ENCODE data around the gene RAB4B.

DNA sequence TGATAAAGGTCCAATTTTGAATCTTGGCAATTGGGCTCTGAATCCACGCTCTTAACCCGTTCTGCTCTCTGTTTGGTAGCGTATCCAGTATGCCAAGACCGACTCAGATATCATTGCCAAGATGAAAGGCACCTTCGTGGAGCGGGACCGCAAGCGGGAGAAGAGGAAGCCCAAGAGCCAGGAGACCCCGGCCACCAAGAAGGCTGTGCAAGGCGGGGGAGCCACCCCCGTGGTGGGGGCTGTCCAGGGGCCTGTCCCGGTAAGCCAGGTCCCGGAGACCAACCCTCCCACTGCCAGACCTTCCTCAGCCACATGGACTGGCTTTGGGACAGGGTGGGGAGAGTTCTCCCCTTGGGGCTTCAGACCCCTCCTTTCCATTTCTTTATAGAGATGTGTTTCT, 18.7 kb upstream of the RAB4B start:
- TF ChIP-seq, protein P1, sequence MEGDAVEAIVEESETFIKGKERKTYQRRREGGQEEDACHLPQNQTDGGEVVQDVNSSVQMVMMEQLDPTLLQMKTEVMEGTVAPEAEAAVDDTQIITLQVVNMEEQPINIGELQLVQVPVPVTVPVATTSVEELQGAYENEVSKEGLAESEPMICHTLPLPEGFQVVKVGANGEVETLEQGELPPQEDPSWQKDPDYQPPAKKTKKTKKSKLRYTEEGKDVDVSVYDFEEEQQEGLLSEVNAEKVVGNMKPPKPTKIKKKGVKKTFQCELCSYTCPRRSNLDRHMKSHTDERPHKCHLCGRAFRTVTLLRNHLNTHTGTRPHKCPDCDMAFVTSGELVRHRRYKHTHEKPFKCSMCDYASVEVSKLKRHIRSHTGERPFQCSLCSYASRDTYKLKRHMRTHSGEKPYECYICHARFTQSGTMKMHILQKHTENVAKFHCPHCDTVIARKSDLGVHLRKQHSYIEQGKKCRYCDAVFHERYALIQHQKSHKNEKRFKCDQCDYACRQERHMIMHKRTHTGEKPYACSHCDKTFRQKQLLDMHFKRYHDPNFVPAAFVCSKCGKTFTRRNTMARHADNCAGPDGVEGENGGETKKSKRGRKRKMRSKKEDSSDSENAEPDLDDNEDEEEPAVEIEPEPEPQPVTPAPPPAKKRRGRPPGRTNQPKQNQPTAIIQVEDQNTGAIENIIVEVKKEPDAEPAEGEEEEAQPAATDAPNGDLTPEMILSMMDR (IDR thresholded peaks at IDR 0.05) = no peak
- TF ChIP-seq, protein P2, sequence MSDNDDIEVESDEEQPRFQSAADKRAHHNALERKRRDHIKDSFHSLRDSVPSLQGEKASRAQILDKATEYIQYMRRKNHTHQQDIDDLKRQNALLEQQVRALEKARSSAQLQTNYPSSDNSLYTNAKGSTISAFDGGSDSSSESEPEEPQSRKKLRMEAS (CRISPR knock-in tag; IDR thresholded peaks at IDR 0.05) = no peak
- TF ChIP-seq, protein P3, sequence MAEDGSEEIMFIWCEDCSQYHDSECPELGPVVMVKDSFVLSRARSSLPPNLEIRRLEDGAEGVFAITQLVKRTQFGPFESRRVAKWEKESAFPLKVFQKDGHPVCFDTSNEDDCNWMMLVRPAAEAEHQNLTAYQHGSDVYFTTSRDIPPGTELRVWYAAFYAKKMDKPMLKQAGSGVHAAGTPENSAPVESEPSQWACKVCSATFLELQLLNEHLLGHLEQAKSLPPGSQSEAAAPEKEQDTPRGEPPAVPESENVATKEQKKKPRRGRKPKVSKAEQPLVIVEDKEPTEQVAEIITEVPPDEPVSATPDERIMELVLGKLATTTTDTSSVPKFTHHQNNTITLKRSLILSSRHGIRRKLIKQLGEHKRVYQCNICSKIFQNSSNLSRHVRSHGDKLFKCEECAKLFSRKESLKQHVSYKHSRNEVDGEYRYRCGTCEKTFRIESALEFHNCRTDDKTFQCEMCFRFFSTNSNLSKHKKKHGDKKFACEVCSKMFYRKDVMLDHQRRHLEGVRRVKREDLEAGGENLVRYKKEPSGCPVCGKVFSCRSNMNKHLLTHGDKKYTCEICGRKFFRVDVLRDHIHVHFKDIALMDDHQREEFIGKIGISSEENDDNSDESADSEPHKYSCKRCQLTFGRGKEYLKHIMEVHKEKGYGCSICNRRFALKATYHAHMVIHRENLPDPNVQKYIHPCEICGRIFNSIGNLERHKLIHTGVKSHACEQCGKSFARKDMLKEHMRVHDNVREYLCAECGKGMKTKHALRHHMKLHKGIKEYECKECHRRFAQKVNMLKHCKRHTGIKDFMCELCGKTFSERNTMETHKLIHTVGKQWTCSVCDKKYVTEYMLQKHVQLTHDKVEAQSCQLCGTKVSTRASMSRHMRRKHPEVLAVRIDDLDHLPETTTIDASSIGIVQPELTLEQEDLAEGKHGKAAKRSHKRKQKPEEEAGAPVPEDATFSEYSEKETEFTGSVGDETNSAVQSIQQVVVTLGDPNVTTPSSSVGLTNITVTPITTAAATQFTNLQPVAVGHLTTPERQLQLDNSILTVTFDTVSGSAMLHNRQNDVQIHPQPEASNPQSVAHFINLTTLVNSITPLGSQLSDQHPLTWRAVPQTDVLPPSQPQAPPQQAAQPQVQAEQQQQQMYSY (CRISPR knock-in tag; IDR thresholded peaks at IDR 0.05) = no peak
- TF ChIP-seq SP1 (CRISPR knock-in tag; conservative IDR thresholded peaks at IDR 0.05) = no peak
- TF ChIP-seq, protein P4, sequence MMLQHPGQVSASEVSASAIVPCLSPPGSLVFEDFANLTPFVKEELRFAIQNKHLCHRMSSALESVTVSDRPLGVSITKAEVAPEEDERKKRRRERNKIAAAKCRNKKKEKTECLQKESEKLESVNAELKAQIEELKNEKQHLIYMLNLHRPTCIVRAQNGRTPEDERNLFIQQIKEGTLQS (CRISPR knock-in tag; conservative IDR thresholded peaks at IDR 0.05) = no peak
- no peak for TF ChIP-seq TP53 (CRISPR knock-in tag; IDR thresholded peaks at IDR 0.05)
- TF ChIP-seq NR1H2 (CRISPR knock-in tag; IDR thresholded peaks at IDR 0.05) = no peak
